NCI-H146 (cell line): ENCODE results near the gene SPATA31D3.
"Not testable (repeated sequence)": the region's sequence is repeated elsewhere in the genome, so short reads cannot be mapped to it uniquely, and the experiment has no call there.

Experiments used
- DNase-seq: peaks from one replicate; lab custom pipeline; 2025; lab: John Stamatoyannopoulos, UW

Gene SPATA31D3

GRCh38 chr9:81979196-81979595 lies 35.9 kb downstream of the SPATA31D3 start:
- DNase-seq: no peak

GRCh38 chr9:81980568-81980967 lies 37.3 kb downstream of the SPATA31D3 start:
- DNase-seq: no peak

GRCh38 chr9:81981883-81982282 lies 38.6 kb downstream of the SPATA31D3 start:
- no peak for DNase-seq

- DNase-seq: no peak
Measured at GRCh38 chr9:81984928-81985327, 41.6 kb downstream of the SPATA31D3 start.

GRCh38 chr9:81986051-81986450 lies 42.8 kb downstream of the SPATA31D3 start:
- DNase-seq: no peak

- DNase-seq: not testable (repeated sequence)
Measured at GRCh38 chr9:81988472-81988871, 45.2 kb downstream of the SPATA31D3 start, which contains the start of gene SPATA31D1. Gene SPATA31D1, plus strand, starts transcription at chr9:81988772. Its CDS starts 47 bp downstream, at chr9:81988819.

GRCh38 chr9:81989700-81990099 lies 46.4 kb downstream of the SPATA31D3 start:
- DNase-seq: no peak

- no peak for DNase-seq
Measured at GRCh38 chr9:81993656-81994055, 50.4 kb downstream of the SPATA31D3 start.
